Fibroblast of pulmonary artery (primary cell): Measurements from ENCODE around the gene MAFF.
A peak's percentile ranks its signal among the peaks of the same experiment; 100 is the strongest.
"Not testable (repeated sequence)": the region's sequence is repeated elsewhere in the genome, so short reads cannot be mapped to it uniquely, and the experiment has no call there.

Experiments
- DNase-seq: peaks from one replicate; pipeline ENCODE4 v3.0.0-alpha.2; 2010; ENCODE audit warnings: low read depth
- H3K4me3 ChIP-seq: replicated peaks from 2 replicates; pipeline ENCODE4 v1.5.1; 2011; ENCODE audit warnings: low read depth, mild to moderate bottlenecking, control low read depth, low read length, moderate library complexity
- CTCF ChIP-seq: IDR thresholded peaks from 2 replicates; pipeline ENCODE4 v1.5.1; 2011; ENCODE audit warnings: mild to moderate bottlenecking, control low read depth, low read length, inconsistent platforms; ENCODE audit errors: missing control alignments

The MAFF gene

GRCh38 chr22:38172832-38173640 lies 28.8 kb upstream of the MAFF start:
- no peak for TF ChIP-seq CTCF
- H3K4me3 ChIP-seq = no peak overlapping the region
- peak; percentile 89 for DNase-seq

- TF ChIP-seq CTCF = no peak
- no peak overlapping the region for H3K4me3 ChIP-seq
- no peak for DNase-seq
These were observed 28.2 kb upstream of the MAFF start for GRCh38 chr22:38173641-38173906.

- DNase-seq = no peak
- H3K4me3 ChIP-seq = no peak overlapping the region
These were observed 27.2 kb upstream of the MAFF start for GRCh38 chr22:38174626-38175025.

GRCh38 chr22:38175206-38176118 lies 26.3 kb upstream of the MAFF start:
- H3K4me3 ChIP-seq = no peak overlapping the region
- DNase-seq = no peak
- no peak for TF ChIP-seq CTCF

More at GRCh38 chr22:38174626-38175025, 27.2 kb upstream of the MAFF start:
- TF ChIP-seq CTCF = no peak

- TF ChIP-seq CTCF = no peak
- no peak overlapping the region for H3K4me3 ChIP-seq
- peak; percentile 97 for DNase-seq
These were observed 25.5 kb upstream of the MAFF start for GRCh38 chr22:38176170-38176741.

GRCh38 chr22:38177044-38177443 lies 24.8 kb upstream of the MAFF start:
- H3K4me3 ChIP-seq = no peak overlapping the region
- DNase-seq = no peak
- no peak for TF ChIP-seq CTCF

GRCh38 chr22:38177571-38177925 lies 24.2 kb upstream of the MAFF start:
- not testable (repeated sequence) for DNase-seq, H3K4me3 ChIP-seq
